HCT116 (cell line): Measurements from ENCODE around the gene RIT2. TPM values are rescaled to one million over a fixed set of nuclear protein-coding genes. Genes with fewer than 3 reads are reported as not detected.

Source experiments
- ATAC-seq: fragments of 200-7000 bp; cut with Tn5 transposase; 2 replicates; pipeline ENCODE4 v1.9.1; 2020; ENCODE audit warnings: mild to moderate bottlenecking, moderate library complexity
- BruUV-seq: library from RNA; stranded (reverse); fragments of 400-500 nt; replicated peaks from 2 replicates; lab custom pipeline; 2021; lab: Mats Ljungman, UMichigan
- CTCF ChIA-PET: fragments of 300-600 bp; sonication (Branson Sonifier 250); formaldehyde crosslinking; loops from one replicate; lab custom pipeline; 2021; ENCODE audit warnings: antibody characterized with exemption; lab: Charles Lee
- POLR2A ChIA-PET: fragments of 300-600, 350-600 bp; sonication (Branson Sonifier 250); formaldehyde crosslinking; loops from one replicate; lab custom pipeline; 2021; ENCODE audit warnings: antibody characterized with exemption; lab: Charles Lee
- RAD21 ChIA-PET, 2 experiments: fragments of 300-600 bp; sonication (Branson Sonifier 250); formaldehyde crosslinking; loops; one replicate each; lab custom pipeline; 2023; ENCODE audit warnings: low total read pairs in 2 of 2; ENCODE audit not compliant: uncharacterized antibody in 2 of 2, unreplicated experiment in 2 of 2, low non-redundant PET in 1 of 2; lab: Charles Lee
- DNase-seq: peaks from one replicate; pipeline ENCODE4 v3.0.0-alpha.2; 2010; ENCODE audit warnings: low read depth, low spot score
- H2AFZ ChIP-seq: fragments of 200-600 bp; shearing (Covaris generic), sonication (generic); 2 replicates; pipeline ENCODE4 v1.6.1; 2017; ENCODE audit warnings: low read depth, mixed run types, mixed read lengths, antibody characterized with exemption, low read length; ENCODE audit not compliant: poor library complexity, severe bottlenecking
- H3K27ac ChIP-seq: 2 replicates; pipeline ENCODE4 v1.5.1; 2012; ENCODE audit warnings: low read depth, low read length
- H3K27me3 ChIP-seq: fragments of 200-600 bp; sonication (generic); 2 replicates; pipeline ENCODE4 v1.6.1; 2016; ENCODE audit warnings: mixed run types, low read length, mixed read lengths; ENCODE audit not compliant: insufficient read depth
- H3K36me3 ChIP-seq, 2 experiments: fragments of 200-500 bp in 1 of 2; fragments of 200-600 bp in 1 of 2; sonication (Bioruptor generic) in 1 of 2; sonication (generic) in 1 of 2; 2 replicates each; pipeline versions ENCODE4 v1.5.1 to v1.6.1; 2014 to 2016; ENCODE audit warnings: low read length in 2 of 2, inconsistent platforms in 1 of 2, mixed read lengths in 1 of 2, mixed run types in 1 of 2; ENCODE audit not compliant: insufficient read depth in 2 of 2, control insufficient read depth in 1 of 2
- H3K4me1 ChIP-seq, 2 experiments: fragments of 200-600 bp in 1 of 2; sonication (generic) in 1 of 2; 2 replicates each; pipeline versions ENCODE4 v1.5.1 to v1.6.1; 2012 to 2017; ENCODE audit warnings: low read length in 2 of 2, inconsistent platforms in 1 of 2, mild to moderate bottlenecking in 1 of 2, mixed read lengths in 1 of 2, mixed run types in 1 of 2, moderate library complexity in 1 of 2; ENCODE audit not compliant: insufficient read depth in 2 of 2, control insufficient read depth in 1 of 2
- H3K4me2 ChIP-seq: fragments of 200-600 bp; sonication (generic); 2 replicates; pipeline ENCODE4 v1.6.1; 2017; ENCODE audit warnings: mixed run types, low read length, mixed read lengths
- H3K4me3 ChIP-seq, 2 experiments: fragments of 200-600 bp in 1 of 2; sonication (generic) in 1 of 2; replicated peaks in 1 of 2; 2 replicates each; pipeline ENCODE4 v1.5.1; 2011 to 2016; ENCODE audit warnings: low read length in 2 of 2, control low read depth in 1 of 2, low read depth in 1 of 2, mild to moderate bottlenecking in 1 of 2, mixed read lengths in 1 of 2, mixed run types in 1 of 2
- H3K79me2 ChIP-seq: fragments of 200-600 bp; sonication (generic); 2 replicates; pipeline ENCODE4 v1.6.1; 2017; ENCODE audit warnings: mild to moderate bottlenecking, mixed run types, low read length, moderate library complexity, mixed read lengths; ENCODE audit not compliant: insufficient read depth
- H3K9ac ChIP-seq: fragments of 200-600 bp; sonication (generic); 2 replicates; pipeline ENCODE4 v1.6.1; 2016; ENCODE audit warnings: low read length, mixed read lengths
- H3K9me2 ChIP-seq: fragments of 200-600 bp; sonication (generic), shearing (Covaris generic); 2 replicates; pipeline ENCODE4 v1.6.1; 2017; ENCODE audit warnings: mixed run types, mild to moderate bottlenecking, moderate library complexity; ENCODE audit not compliant: insufficient read depth
- H3K9me3 ChIP-seq, 2 experiments: fragments of 200-500 bp in 1 of 2; fragments of 200-600 bp in 1 of 2; sonication (Bioruptor generic) in 1 of 2; sonication (generic) in 1 of 2; 2 replicates each; pipeline ENCODE4 v1.6.1; 2014 to 2017; ENCODE audit warnings: low read length in 2 of 2, mixed read lengths in 2 of 2, inconsistent platforms in 1 of 2, low read depth in 1 of 2, mild to moderate bottlenecking in 1 of 2, mixed run types in 1 of 2, moderate library complexity in 1 of 2; ENCODE audit not compliant: control insufficient read depth in 1 of 2, insufficient read depth in 1 of 2
- H4K20me1 ChIP-seq: fragments of 200-600 bp; sonication (generic), shearing (Covaris generic); 2 replicates; pipeline ENCODE4 v1.6.1; 2017; ENCODE audit warnings: mixed run types, mild to moderate bottlenecking, moderate library complexity; ENCODE audit not compliant: insufficient read depth
- CBX3 ChIP-seq: IDR thresholded peaks from 2 replicates; pipeline ENCODE4 v1.6.1; 2012; ENCODE audit warnings: low read depth
- CTCF ChIP-seq, 3 experiments: fragments of 200-600 bp in 1 of 3; sonication (generic) in 1 of 3; IDR thresholded peaks in 2 of 3; conservative IDR thresholded peaks in 1 of 3; 2 replicates each; pipeline ENCODE4 v1.5.1; 2012 to 2017; ENCODE audit warnings: low read depth in 2 of 3, low read length in 2 of 3, antibody characterized with exemption in 1 of 3, borderline replicate concordance in 1 of 3, control low read depth in 1 of 3, mild to moderate bottlenecking in 1 of 3, mixed read lengths in 1 of 3, mixed run types in 1 of 3, moderate library complexity in 1 of 3; ENCODE audit not compliant: insufficient read depth in 1 of 3
- EGR1 ChIP-seq: IDR thresholded peaks from 2 replicates; pipeline ENCODE4 v1.6.1; 2012; ENCODE audit warnings: low read depth
- ELF1 ChIP-seq: IDR thresholded peaks from 2 replicates; pipeline ENCODE4 v1.6.1; 2012; ENCODE audit warnings: low read depth, borderline replicate concordance
- EZH2 ChIP-seq: fragments of 200-600 bp; sonication (generic); IDR thresholded peaks from 2 replicates; pipeline ENCODE4 v1.6.1; 2017; ENCODE audit warnings: antibody characterized with exemption, mixed run types
- EZH2phosphoT487 ChIP-seq: fragments of 200-600 bp; IDR thresholded peaks from 2 replicates; pipeline ENCODE4 v1.6.1; 2018; ENCODE audit warnings: antibody characterized with exemption, borderline replicate concordance
- FOSL1 ChIP-seq: IDR thresholded peaks from 2 replicates; pipeline ENCODE4 v1.6.1; 2012; ENCODE audit warnings: low read depth
- MAX ChIP-seq: IDR thresholded peaks from 2 replicates; pipeline ENCODE4 v1.6.1; 2012
- POLR2A ChIP-seq: IDR thresholded peaks from 2 replicates; pipeline ENCODE4 v1.7.0; 2011; ENCODE audit warnings: borderline replicate concordance; ENCODE audit not compliant: insufficient read depth, insufficient read length; ENCODE audit errors: extremely low read depth
- POLR2AphosphoS5 ChIP-seq: IDR thresholded peaks from 2 replicates; pipeline ENCODE4 v1.6.1; 2011; ENCODE audit warnings: mild to moderate bottlenecking, low read depth, low read length, moderate library complexity
- REST ChIP-seq: IDR thresholded peaks from 2 replicates; pipeline ENCODE4 v1.6.1; 2012; ENCODE audit warnings: low read depth
- SIN3A ChIP-seq: IDR thresholded peaks from 2 replicates; pipeline ENCODE4 v1.6.1; 2012; ENCODE audit warnings: low read depth
- TCF7L2 ChIP-seq: IDR thresholded peaks from 2 replicates; pipeline ENCODE4 v1.7.0; 2011; ENCODE audit warnings: borderline replicate concordance, inconsistent platforms; ENCODE audit not compliant: insufficient read depth, insufficient read length; ENCODE audit errors: extremely low read depth
- ZBTB33 ChIP-seq: IDR thresholded peaks from 2 replicates; pipeline ENCODE4 v1.6.1; 2011; ENCODE audit warnings: mild to moderate bottlenecking, low read length, moderate library complexity; ENCODE audit not compliant: insufficient replicate concordance; ENCODE audit errors: extremely low read depth
- ZFX ChIP-seq: fragments of 450-650 bp; IDR thresholded peaks from 2 replicates; pipeline ENCODE4 v1.6.1; 2017
- intact Hi-C: fragments of 100-400 bp; cut with micrococcal nuclease; formaldehyde crosslinking; loops from 2 replicates; pipeline ENCODE4 v1.10.0; 2022
- total RNA-seq: library from RNA; stranded (reverse); gene quantifications from one replicate; pipeline ENCODE4 v1.2.1, GENCODE V29; 2021; ENCODE audit not compliant: unreplicated experiment
- TF ChIP-seq, protein P1 (sequence below): IDR thresholded peaks from 2 replicates; pipeline ENCODE4 v1.6.1; 2012

Gene RIT2
- total RNA-seq, 1 experiment from 2014 or later = not detected

GRCh38 chr18:43010611-43011010 lies 104.9 kb downstream of the RIT2 start:
- H3K36me3 ChIP-seq = no peaks in the 10 kb centered on the region
- no peak overlapping the region for H3K9ac ChIP-seq
- ChIA-PET RAD21 (no interaction called here), CTCF (no interaction called here), POLR2A (no interaction called here)
- H2AFZ ChIP-seq = no peak overlapping the region
- intact Hi-C loops = no loop called here
- no peaks in the 10 kb centered on the region for H3K79me2 ChIP-seq
- no peak overlapping the region for H3K4me2 ChIP-seq
- H4K20me1 ChIP-seq = no peaks in the 10 kb centered on the region
- H3K4me1 ChIP-seq = no peaks in the 10 kb centered on the region
- BruUV-seq = no TSS peak
- no peaks in the 10 kb centered on the region for H3K9me2 ChIP-seq
- peaks cover 4 to 17% of the 10 kb centered on the region in 2 experiments; a peak in 2 of 4 replicates for H3K9me3 ChIP-seq
- H3K27me3 ChIP-seq = no peaks in the 10 kb centered on the region
- H3K27ac ChIP-seq = no peak overlapping the region
- DNase-seq (no peak), ATAC-seq (no peak)
- H3K4me3 ChIP-seq = no peak overlapping the region
- TF ChIP-seq, protein P1, sequence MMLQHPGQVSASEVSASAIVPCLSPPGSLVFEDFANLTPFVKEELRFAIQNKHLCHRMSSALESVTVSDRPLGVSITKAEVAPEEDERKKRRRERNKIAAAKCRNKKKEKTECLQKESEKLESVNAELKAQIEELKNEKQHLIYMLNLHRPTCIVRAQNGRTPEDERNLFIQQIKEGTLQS = no peak
- TF ChIP-seq ZFX (no peak), TCF7L2 (no peak), CBX3 (no peak), POLR2A (no peak), EZH2phosphoT487 (no peak), REST (no peak), ELF1 (no peak), MAX (no peak), SIN3A (no peak), EGR1 (no peak), ZBTB33 (no peak), EZH2 (no peak), FOSL1 (no peak), POLR2AphosphoS5 (no peak), CTCF (IDR thresholded peaks at IDR 0.05 in 2 of 3, conservative IDR thresholded peaks at IDR 0.05 in 1 of 3; ENCODE audit: borderline replicate concordance in 1 of 3, insufficient read depth in 1 of 3, low read depth in 2 of 3, low read length in 2 of 3) (no peak)
- TF ChIP-seq, all 23 proteins: peak for 0
